EH (cell line): ENCODE measurements around the gene POLG.

Source experiments
- DNase-seq: peaks from one replicate; pipeline ENCODE4 v3.0.0-alpha.2; 2015; ENCODE audit warnings: low read depth

The POLG gene

DNA sequence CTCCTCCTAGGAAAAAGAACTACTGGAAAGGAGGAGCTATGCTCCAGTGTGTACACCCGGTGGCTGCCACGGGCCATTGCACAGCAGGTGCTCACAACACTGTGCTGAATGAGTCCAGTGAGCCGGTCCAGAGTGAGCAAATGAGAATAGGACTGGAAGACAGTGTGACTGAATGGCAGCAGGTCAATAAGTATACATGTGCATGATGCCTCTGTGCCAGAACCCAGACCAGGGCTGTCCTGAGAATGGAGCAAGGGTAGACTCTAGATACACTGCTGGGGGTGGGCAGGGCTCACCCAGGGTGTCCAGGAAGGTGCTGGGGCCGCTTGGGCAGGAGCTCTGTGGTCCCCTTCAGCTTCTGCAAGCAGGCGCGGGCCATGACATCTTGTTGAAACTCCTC is 8.3 kb downstream of the POLG start:
- no peak for DNase-seq

DNA sequence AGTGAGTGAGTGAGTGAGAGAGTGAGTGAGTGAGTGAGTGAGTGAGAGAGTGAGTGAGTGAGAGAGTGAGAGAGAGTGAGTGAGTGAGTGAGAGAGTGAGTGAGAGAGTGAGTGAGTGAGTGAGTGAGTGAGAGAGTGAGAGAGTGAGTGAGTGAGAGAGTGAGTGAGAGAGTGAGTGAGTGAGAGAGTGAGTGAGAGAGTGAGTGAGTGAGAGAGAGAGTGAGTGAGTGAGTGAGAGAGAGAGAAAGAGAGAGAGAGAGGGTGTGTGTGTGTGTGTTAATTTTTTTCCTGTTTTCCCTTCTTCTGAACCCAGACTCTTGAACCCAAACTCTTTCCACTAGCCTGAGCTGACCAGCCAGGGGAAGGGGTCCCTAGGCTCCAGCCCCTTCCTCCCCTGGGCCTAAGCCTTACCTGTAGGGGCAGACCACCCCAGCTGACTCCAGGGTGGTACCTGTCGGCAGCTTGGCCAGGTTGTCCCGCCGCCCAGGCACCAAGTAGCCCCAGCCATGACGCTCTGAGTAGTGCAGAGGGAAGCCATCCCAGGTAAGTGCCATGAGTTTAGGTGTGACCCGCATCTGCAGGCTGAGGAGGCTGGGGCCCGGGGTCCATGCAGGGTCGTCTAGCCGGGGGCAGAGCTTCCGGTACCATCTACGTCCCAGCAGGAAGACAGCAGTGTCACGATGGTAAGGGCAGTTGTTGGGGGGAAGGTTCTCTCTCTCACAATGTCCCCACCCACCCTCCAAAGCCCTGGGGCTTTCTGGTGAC is 9.4 kb downstream of the POLG start:
- DNase-seq: no peak

DNA sequence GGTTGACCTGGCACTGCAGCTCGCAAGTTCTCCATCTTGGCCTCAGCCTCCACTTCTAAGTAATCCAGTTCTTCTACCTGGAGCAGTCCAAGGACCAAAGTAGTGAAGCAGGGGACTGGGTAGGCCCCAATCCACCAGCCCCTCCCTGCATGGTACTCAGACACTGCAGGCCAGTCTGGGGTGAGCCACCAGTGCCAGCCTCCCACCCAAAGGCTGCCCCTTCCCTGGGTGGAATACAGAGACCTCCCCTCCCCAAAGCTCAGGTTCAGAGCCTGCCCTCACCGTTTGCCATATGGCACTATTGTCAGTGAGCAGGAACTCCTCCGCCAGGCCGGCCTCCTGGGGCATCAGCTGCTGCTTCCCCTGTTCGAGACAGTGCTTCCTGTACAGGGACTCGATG is 10.8 kb downstream of the POLG start:
- no peak for DNase-seq

GRCh38 chr15:89322822-89323221 is 11.8 kb downstream of the POLG start:
- DNase-seq: no peak

- DNase-seq: no peak
Observed at GRCh38 chr15:89321521-89322410, 12.9 kb downstream of the POLG start.

DNA sequence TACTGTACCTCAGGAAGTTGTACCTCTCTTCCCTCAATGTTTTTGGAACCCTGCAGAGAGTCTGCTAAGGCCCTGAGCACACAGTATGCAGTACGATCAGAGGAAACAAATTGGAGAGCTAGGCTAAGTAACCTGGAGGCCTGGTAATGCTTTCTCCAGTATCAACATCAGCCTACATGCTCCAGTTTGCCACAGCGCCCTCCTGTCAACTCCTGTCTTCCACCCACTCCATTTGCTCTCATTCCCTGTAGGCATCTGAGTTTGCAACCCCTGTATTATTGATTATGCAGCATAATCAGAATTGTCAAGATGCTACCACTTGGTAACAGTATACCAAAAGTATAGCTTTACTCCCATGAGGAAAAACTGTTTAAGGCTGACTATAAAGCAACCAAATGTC is 14.4 kb downstream of the POLG start:
- no peak for DNase-seq

DNA sequence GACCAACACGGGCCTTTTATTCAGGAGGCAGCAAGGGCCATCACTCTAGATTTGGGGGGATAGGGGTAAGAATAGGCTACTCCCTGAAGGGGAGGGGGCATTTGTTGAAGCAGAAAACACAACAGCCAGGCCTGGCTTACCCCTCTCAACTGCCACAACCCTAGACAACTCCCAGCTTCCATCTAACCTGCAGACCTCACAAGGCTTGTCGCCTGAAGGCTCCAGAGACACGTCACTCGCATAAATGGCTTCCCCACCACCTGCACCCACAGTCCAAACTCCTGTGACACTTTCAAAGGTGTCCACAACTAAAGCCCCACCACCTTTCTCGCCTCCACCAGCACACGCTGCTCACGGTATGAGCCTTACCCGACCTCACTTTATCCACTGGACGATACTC is 14.9 kb downstream of the POLG start:
- DNase-seq: no peak

DNA sequence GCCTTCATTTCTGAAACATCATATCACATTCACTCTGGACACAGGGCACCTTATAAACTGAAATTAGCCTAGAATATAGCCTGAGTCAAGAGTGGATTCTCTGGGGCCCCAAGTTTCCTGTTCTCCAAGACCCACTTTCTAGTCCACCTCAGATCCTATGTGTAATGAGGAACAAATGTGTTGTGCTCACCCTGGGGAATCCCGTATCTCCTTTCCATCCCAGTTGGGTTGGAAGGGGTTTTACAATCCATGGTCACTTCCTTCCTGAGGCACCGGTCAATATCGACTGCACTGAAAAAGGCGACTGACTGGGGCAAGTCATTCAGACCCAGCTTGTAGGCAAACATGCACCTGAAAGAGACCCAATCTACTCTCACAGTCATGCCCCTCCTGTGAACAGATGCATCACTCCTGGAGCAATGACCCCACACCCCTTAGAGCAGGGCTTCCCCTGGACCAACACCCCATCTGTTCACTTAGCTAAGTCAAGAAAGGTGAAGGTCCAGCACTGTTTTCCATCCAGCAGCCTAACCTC is 17.4 kb downstream of the POLG start:
- no peak for DNase-seq

DNA sequence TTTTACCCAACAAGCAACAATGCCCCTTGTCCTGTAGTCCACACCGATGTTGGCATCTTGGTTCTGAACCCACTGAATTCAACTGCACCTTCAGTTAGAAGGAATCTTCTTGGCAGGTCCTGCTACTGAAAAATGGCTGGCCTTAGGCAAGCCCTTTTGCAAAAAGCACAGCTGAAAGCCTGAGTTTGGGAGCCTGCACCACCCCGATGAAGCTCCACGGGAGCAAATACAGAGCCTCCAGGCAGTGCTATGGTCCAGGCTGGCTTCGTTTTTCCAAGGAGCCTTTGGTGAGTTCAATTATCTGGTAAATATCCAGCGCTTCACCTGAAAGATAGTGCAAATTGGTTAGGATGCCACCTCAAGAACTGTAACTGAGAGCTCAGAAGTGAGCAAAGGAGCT is 18.1 kb downstream of the POLG start:
- DNase-seq: no peak

GRCh38 chr15:89315375-89315929 is 19.2 kb downstream of the POLG start:
- no peak for DNase-seq

- no peak for DNase-seq
Observed at GRCh38 chr15:89309993-89310392, 24.6 kb downstream of the POLG start.

DNA sequence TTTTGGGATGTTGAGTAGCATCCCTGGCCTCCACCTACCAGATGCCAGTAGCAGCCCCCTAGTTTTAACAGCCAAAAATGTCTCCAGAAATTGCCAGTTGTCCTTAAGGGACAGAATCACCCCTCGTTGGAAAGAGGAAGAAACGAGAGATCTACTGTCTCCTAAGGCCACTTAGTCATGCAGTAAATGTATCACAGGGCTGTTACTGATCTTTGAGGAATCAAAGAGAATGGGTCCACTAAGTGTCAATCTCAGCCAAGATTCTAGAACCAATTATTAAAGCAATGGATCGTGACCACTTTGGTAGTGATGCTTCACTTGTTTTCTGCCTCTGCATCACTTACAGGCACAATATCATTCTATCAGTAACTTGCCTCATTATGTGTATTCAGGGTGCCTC is 26.4 kb downstream of the POLG start:
- DNase-seq: peak; percentile 12

GRCh38 chr15:89307791-89308190 is 26.8 kb downstream of the POLG start:
- peak; percentile 89 for DNase-seq

- DNase-seq: peak; percentile 67
Observed at GRCh38 chr15:89307046-89307587, 27.5 kb downstream of the POLG start.

DNA sequence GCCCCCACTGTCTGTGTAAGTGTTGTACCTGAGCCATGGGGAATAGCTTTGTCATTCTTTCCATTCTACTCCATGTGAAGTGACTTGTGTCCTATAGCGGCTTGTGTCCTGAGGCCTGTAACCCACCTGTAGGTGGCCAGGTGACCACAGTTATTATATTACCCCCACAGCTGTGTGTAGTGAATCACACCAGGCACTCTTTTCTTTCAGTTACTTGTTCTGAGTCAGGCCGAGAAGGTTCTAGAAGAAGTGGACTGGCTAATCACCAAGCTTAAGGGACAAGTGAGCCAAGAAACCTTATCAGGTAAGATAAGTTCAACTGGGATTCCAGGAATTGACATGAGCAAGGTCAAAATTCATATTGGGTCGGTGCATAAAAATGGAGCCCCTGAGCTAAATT is 29.2 kb downstream of the POLG start:
- no peak for DNase-seq

- DNase-seq: peak; percentile 30
Observed at GRCh38 chr15:89303986-89304385, 30.6 kb downstream of the POLG start.

- DNase-seq: no peak
Observed at GRCh38 chr15:89301304-89302089, 33.1 kb downstream of the POLG start.

- DNase-seq: peak; percentile 51
Observed at GRCh38 chr15:89299896-89300295, 34.7 kb downstream of the POLG start.

DNA sequence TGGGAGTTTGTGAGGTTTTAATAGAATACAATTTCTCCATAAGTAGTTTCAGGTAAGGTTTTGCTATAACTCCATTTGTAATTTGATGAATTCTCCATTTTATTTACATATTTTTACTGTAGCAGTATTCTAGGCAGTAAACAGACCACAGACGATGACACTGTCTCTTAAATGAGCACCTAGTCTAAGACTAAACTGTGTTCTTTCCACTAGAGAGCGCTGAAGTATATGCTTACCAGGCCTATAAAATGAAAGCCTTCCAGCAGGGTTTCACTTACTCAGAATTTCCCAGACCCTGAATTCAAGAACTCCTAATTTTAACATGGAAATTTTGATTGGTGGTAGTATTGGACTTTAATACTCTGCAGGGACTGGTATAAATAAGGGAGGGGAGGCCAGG is 41.6 kb downstream of the POLG start:
- no peak for DNase-seq

DNA sequence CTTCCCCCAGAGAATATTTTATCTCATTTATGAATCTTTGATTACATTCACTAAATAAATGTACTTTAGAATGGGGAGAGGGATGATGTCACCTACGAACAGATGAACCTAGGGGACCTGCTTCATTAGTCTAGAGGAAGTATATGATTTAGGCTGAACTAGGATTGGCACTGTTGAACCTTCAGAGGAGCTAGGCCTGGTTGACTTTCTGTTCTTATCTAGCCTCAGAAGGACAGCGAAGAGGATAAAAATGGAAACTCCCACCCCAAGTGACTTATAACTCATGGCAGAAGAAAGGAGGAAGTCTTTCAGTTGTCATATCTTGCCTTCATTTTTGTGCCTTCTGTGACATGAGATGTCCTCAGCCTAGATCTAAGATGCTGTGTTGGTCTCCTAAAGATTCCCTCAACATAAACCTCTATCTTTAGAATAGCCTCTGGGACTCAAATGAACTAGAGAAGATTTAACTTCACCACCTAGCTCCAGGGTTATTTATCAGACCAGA is 42.6 kb downstream of the POLG start:
- DNase-seq: no peak

- no peak for DNase-seq
Observed at GRCh38 chr15:89283201-89283600, 51.4 kb downstream of the POLG start.
